GM12878 (cell line): ENCODE measurements around the gene MEAF6. TPM values are rescaled to one million over a fixed set of nuclear protein-coding genes. Genes with fewer than 3 reads are reported as not detected.

ENCODE experiments used
- ATAC-seq: fragments of 200-7000 bp; cut with Tn5 transposase; 3 replicates; pipeline ENCODE4 v1.9.1; 2020; ENCODE audit warnings: mild to moderate bottlenecking, moderate library complexity
- BruUV-seq: library from RNA; stranded (reverse); fragments of 400-500 nt; replicated peaks from 2 replicates; lab custom pipeline; 2021; lab: Mats Ljungman, UMichigan
- CTCF ChIA-PET: fragments of 300-600 bp; sonication (Branson Sonifier 250); formaldehyde crosslinking; extraction: SDS; loops from one replicate; lab custom pipeline; 2021; ENCODE audit warnings: inconsistent platforms; lab: Yijun Ruan, JAX
- POLR2A ChIA-PET: fragments of 350-600 bp; formaldehyde crosslinking; extraction: SDS; loops from one replicate; lab custom pipeline; 2021; ENCODE audit warnings: inconsistent platforms; lab: Charles Lee
- RAD21 ChIA-PET: fragments of 300-600 bp; sonication (Branson Sonifier 250); formaldehyde crosslinking; loops from one replicate; lab custom pipeline; 2023; ENCODE audit warnings: antibody characterized with exemption; ENCODE audit not compliant: unreplicated experiment; lab: Charles Lee
- SMC1A ChIA-PET: fragments of 300-600 bp; sonication (Branson Sonifier 250); formaldehyde crosslinking; loops from one replicate; lab custom pipeline; 2023; ENCODE audit not compliant: unreplicated experiment, uncharacterized antibody; lab: Charles Lee
- DNase-seq: peaks from one replicate; pipeline ENCODE4 v3.0.0-alpha.2; 2011; ENCODE audit warnings: low read depth, low spot score
- FAIRE-seq: peaks from 3 replicates; lab custom pipeline; 2011; peaks lifted over from hg19 to GRCh38; lab: Jason Lieb, UNC
- H2AFZ ChIP-seq: 2 replicates; pipeline ENCODE4 v1.6.0; 2011; ENCODE audit warnings: low read depth, low read length, control low read depth; ENCODE audit not compliant: control insufficient read depth
- H3K27ac ChIP-seq: 2 replicates; pipeline ENCODE4 v1.5.1; 2011; ENCODE audit warnings: control low read depth; ENCODE audit not compliant: control insufficient read depth, insufficient read depth
- H3K27me3 ChIP-seq, 2 experiments: replicated peaks in 1 of 2; 2 replicates each; pipeline versions ENCODE4 v1.6.0 to v1.6.1; 2011; ENCODE audit warnings: low read length in 1 of 2; ENCODE audit not compliant: control insufficient read depth in 2 of 2, insufficient read depth in 2 of 2
- H3K36me3 ChIP-seq, 2 experiments: 2 replicates each; pipeline ENCODE4 v1.5.1; 2011; ENCODE audit warnings: low read length in 1 of 2; ENCODE audit not compliant: control insufficient read depth in 2 of 2, insufficient read depth in 2 of 2
- H3K4me1 ChIP-seq: 2 replicates; pipeline ENCODE4 v1.6.1; 2011; ENCODE audit warnings: mild to moderate bottlenecking, low read length, moderate library complexity, mixed read lengths; ENCODE audit not compliant: control insufficient read depth, insufficient read depth
- H3K4me2 ChIP-seq: 2 replicates; pipeline ENCODE4 v1.6.0; 2011; ENCODE audit warnings: control low read depth; ENCODE audit not compliant: control insufficient read depth, insufficient read depth
- H3K4me3 ChIP-seq: fragments of 200-600 bp; sonication (generic); 2 replicates; pipeline ENCODE4 v1.5.1; 2016
- H3K79me2 ChIP-seq: 2 replicates; pipeline ENCODE4 v1.6.0; 2011; ENCODE audit warnings: low read length; ENCODE audit not compliant: control insufficient read depth, insufficient read depth
- H3K9ac ChIP-seq: 2 replicates; pipeline ENCODE4 v1.8.0; 2011; ENCODE audit warnings: low read length, control low read depth, mixed read lengths; ENCODE audit not compliant: control insufficient read depth, insufficient read depth
- H3K9me3 ChIP-seq: replicated peaks from 3 replicates; pipeline ENCODE4 v1.5.1; 2011; ENCODE audit warnings: mild to moderate bottlenecking, low read length; ENCODE audit not compliant: control insufficient read depth, insufficient read depth
- H4K20me1 ChIP-seq: 2 replicates; pipeline ENCODE4 v1.6.0; 2011; ENCODE audit not compliant: control insufficient read depth, insufficient read depth
- ATF2 ChIP-seq: IDR thresholded peaks from 2 replicates; pipeline ENCODE4 v1.6.1; 2012; ENCODE audit warnings: low read length, inconsistent platforms
- HCFC1 ChIP-seq: fragments of 150-350 bp; IDR thresholded peaks from 2 replicates; pipeline ENCODE4 v1.6.1; 2014; ENCODE audit warnings: low read length
- RBBP5 ChIP-seq: fragments of 200-600 bp; sonication (generic); conservative IDR thresholded peaks from 2 replicates; pipeline ENCODE4 v1.6.1; 2016
- REST ChIP-seq: IDR thresholded peaks from 2 replicates; pipeline ENCODE4 v1.6.1; 2012; ENCODE audit warnings: mild to moderate bottlenecking, low read depth, low read length
- TBL1XR1 ChIP-seq: IDR thresholded peaks from 2 replicates; pipeline ENCODE4 v1.6.1; 2012; ENCODE audit warnings: low read depth, low read length, improper control_type of control experiment
- whole genome bisulfite sequencing: methylation state at CpG from one replicate; pipeline ENCODE4 v1.1.6; 2016; ENCODE audit warnings: low lambda C conversion rate; ENCODE audit not compliant: insufficient replicate concordance, insufficient coverage; ENCODE audit errors: missing lambda C conversion rate; 5-methylcytosine and 5-hydroxymethylcytosine counted together
- in situ Hi-C: fragments of 300-500 bp; cut with MboI; formaldehyde crosslinking; loops from 9 replicates; pipeline ENCODE4 v1.14.3; 2018; ENCODE audit warnings: mixed read lengths
- intact Hi-C: fragments of 100-400 bp; cut with micrococcal nuclease; formaldehyde crosslinking; loops from one replicate; pipeline ENCODE4 v1.14.2; 2022; ENCODE audit not compliant: unreplicated experiment
- polyA plus RNA-seq, 11 experiments: library from polyadenylated mRNA; depleted of rRNA in 4 of 11; unstranded in 6 of 11; stranded (reverse) in 5 of 11; fragments of >200 nt; fragmentation: Nextera tagmentation in 4 of 11; fragmentation: Illumina TruSeq in 1 of 11; extraction: Ambion mirVana in 4 of 11; extraction: Trizol in 1 of 11; gene quantifications; 1 replicate in 1 of 11; 2 replicates in 10 of 11; pipeline versions ENCODE4 v1.2.1 to v1.2.3, GENCODE V29; 2011 to 2016; ENCODE audit warnings: inconsistent platforms in 2 of 11, missing spikeins in 2 of 11, low read depth in 1 of 11
- total RNA-seq, 4 experiments: library from RNA; depleted of rRNA in 3 of 4; stranded (reverse); fragments of >200 nt in 3 of 4; fragmentation: Illumina TruSeq in 1 of 4; extraction: Trizol in 1 of 4; gene quantifications; 2 replicates each; pipeline versions ENCODE4 v1.2.1 to v1.2.3, GENCODE V29; 2013 to 2021

Gene MEAF6
- total and polyA plus RNA-seq, 10 of the 15 experiments (the other 5 are each of a cell fraction or from before 2014, with no cell fraction given): 30.8 to 75.0 (median 58.1) TPM

- Histone ChIP-seq H3K4me2 (no peak overlapping the region), H3K9me3 (no peaks in the 10 kb centered on the region), H4K20me1 (no peaks in the 10 kb centered on the region), H3K4me3 (no peak overlapping the region), H3K79me2 (no peaks in the 10 kb centered on the region), H3K4me1 (no peaks in the 10 kb centered on the region), H3K9ac (no peak overlapping the region), H2AFZ (no peak overlapping the region), H3K27me3 (no peaks in the 10 kb centered on the region), H3K27ac (no peak overlapping the region), H3K36me3 (no peaks in the 10 kb centered on the region)
- FAIRE-seq: no peak
- TF ChIP-seq HCFC1 (no peak), RBBP5 (no peak), ATF2 (no peak), TBL1XR1 (no peak), REST (no peak)
- intact Hi-C loops: loop anchor here (2.0 kb wide), 1 partner anchor 229 kb away; no protein-coding TSS in a partner anchor
- ChIA-PET SMC1A (interaction anchor here (0.7 to 9.5 kb wide), 5 partner anchors 32 to 229 kb away, joined by 3 to 128 read pairs (median 3); partner anchors contain the start of gene MEAF6), POLR2A (interaction anchor here (0.6 kb wide), 1 partner anchor 61 kb away, joined by 3 read pairs; no protein-coding TSS in a partner anchor), RAD21 (interaction anchor here (0.6 to 15.1 kb wide), 3 partner anchors 13 to 729 kb away, joined by 3 to 166 read pairs (median 4); no protein-coding TSS in a partner anchor), CTCF (interaction anchor here (1.0 to 9.4 kb wide), 8 partner anchors 12 to 229 kb away, joined by 3 to 289 read pairs (median 4); partner anchors contain the start of gene ZC3H12A)
- BruUV-seq: no TSS peak
- ATAC-seq: no peak
- in situ Hi-C loops: no loop called here
- no peak for DNase-seq
- 20% methylated on average over 7 of the region's 7 CpGs for WGBS
Observed at GRCh38 chr1:37453647-37454046, 60.9 kb downstream of the MEAF6 start.
